IPS-18c (cell line): ENCODE data around the gene GAPDHS.

Experiments
- H3K4me3 ChIP-seq: 2 replicates; pipeline ENCODE4 v1.7.0; 2013; ENCODE audit warnings: low read depth, mild to moderate bottlenecking, low read length, moderate library complexity; ENCODE audit not compliant: insufficient read depth
- H3K9me3 ChIP-seq: one replicate; pipeline ENCODE4 v1.6.1; 2013; ENCODE audit warnings: mild to moderate bottlenecking, low read length, moderate library complexity; ENCODE audit not compliant: control insufficient read depth, insufficient read depth

Gene GAPDHS

DNA sequence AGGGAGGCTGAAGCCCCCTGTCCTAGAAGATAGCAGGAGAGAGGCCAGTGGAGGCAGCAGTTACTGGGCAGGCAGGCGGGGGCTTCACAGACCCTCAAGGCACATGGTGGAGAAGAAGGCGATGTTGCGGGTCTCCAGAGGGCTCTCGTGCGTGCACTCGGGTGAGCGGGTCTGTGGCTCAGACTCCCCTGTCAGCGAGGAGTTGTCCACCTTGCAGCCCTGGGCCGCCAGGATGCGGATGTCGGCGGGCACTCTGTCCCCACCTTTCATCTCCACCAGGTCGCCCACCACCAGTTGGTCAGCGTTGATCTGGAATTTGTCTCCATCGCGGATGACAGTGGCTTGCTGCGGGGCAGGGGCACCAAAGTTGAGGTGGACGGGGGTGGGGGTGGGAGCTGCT is 27.0 kb downstream of the GAPDHS start:
- no peak overlapping the region for H3K4me3 ChIP-seq
- no peaks in the 10 kb centered on the region for H3K9me3 ChIP-seq

DNA sequence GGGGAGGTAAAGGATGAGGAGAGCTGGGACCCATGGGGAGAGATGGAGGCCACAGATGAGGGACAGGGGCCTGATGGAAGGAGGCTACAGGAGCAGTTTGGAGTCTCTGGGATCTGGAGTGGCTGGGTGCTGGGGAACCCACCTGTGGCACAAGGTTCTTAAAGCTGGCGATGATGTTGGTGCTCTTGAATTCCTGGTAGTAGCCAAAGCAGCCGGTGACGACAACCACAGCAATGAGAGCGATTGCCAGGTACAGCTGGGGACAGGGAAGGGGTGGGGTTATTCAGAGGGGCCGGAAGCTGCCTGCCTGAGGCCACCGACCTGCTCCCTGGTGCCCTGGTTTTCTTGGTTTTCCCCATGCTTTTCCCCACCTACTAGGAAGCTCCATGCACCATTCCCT is 27.4 kb downstream of the GAPDHS start:
- Histone ChIP-seq H3K4me3 (no peak overlapping the region), H3K9me3 (no peaks in the 10 kb centered on the region)

DNA sequence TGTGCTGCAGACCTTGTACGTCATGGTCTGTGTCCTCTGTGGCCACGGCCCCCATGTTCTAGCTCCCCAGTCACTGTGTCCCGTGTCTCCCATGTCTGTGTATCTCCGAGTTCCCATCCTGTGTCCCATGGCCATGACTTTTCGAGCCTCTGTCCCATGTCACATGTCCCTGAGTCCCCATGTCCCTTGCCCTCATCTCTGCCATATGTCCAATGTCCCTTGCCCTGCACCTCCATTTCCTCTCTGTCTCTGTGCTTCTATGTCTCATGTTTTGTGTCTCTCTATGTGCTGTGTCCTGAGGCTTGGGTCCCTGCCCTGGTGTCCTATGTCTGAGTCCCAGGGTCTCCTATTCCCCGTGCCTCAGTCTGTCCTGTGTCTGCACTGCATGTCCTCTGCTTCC is 28.2 kb downstream of the GAPDHS start:
- no peak overlapping the region for H3K4me3 ChIP-seq
- no peaks in the 10 kb centered on the region for H3K9me3 ChIP-seq

DNA sequence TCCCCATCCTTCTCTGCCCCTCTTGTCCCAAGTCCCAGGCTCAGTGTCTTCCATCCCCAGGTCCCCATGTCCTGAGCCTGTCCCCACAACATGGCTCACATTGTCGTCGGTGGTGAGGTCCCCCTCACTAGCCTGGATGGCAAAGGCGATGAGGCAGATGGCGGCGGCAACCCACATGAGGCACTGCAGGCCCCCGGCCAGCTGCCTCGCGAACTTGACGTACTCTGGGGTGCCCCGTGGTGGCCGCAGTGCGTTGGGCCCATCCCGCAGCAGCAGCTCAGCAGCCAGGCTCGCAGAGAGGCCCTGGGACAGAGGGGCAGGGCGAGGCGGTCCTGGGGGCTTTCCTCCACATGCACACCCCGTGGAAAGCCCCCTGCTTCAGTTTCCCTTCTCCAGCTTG is 29.1 kb downstream of the GAPDHS start:
- no peak overlapping the region for H3K4me3 ChIP-seq
- H3K9me3 ChIP-seq, result no peaks in the 10 kb centered on the region

DNA sequence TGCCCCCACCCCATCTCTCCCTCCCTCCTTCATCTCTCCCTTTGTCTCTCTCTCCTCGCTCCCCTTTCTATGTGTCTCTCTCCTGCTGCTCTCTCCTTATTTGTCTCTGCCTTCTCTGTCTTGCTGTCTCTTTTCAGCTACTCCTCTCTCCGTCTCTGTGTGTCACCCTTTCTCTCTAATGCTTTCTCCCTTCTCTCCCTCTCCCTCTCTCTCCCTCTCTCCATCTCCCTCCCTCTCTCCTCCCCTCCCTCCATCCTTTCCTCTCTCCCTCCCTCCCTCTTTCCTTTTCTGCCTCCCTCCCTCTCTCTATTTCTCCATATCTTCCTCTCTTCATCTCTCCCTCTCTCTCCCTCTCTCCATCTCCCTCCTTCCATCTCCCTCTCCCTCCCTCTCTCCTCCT is 29.5 kb downstream of the GAPDHS start:
- no peaks in the 10 kb centered on the region for H3K9me3 ChIP-seq
- H3K4me3 ChIP-seq, result no peak overlapping the region

DNA sequence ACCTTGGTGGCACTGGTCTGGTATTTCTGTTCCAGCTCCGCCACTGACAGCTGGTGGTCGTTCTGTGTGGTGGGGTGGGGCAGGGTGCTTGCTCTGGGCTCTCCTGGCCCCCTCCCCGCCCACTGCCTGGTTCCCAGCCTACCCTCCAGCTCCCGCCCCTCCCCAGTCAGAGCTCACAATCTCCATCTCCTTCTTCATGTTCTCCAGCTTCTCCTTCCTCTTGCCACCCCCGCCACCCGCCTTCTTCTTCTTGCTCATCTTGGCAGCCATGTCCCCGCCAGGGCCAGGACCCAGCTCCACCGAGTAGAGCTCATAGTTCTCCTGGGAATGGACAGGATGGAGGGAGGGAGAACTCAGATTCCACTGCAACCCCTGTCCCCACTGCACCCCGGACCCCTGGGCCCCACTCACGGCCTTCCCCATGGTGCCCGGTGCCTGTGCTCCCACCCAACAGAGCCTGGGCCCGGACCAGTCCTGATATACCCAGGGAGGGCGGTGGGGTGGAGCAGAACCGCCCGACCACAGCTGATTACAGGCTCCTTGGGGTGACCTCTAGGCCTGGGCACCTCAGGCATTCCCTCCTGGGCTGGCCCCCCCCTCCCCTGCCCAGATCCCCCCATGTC is 30.1 kb downstream of the GAPDHS start, which contains the start of gene ATP4A:
TSS of gene ATP4A (minus strand) at position 452 of the 623 bp plus-strand sequence. CDS start at position 423, 29 bp downstream.
- Histone ChIP-seq H3K9me3 (no peaks in the 10 kb centered on the region), H3K4me3 (no peak within 1 kb of the TSS)

DNA sequence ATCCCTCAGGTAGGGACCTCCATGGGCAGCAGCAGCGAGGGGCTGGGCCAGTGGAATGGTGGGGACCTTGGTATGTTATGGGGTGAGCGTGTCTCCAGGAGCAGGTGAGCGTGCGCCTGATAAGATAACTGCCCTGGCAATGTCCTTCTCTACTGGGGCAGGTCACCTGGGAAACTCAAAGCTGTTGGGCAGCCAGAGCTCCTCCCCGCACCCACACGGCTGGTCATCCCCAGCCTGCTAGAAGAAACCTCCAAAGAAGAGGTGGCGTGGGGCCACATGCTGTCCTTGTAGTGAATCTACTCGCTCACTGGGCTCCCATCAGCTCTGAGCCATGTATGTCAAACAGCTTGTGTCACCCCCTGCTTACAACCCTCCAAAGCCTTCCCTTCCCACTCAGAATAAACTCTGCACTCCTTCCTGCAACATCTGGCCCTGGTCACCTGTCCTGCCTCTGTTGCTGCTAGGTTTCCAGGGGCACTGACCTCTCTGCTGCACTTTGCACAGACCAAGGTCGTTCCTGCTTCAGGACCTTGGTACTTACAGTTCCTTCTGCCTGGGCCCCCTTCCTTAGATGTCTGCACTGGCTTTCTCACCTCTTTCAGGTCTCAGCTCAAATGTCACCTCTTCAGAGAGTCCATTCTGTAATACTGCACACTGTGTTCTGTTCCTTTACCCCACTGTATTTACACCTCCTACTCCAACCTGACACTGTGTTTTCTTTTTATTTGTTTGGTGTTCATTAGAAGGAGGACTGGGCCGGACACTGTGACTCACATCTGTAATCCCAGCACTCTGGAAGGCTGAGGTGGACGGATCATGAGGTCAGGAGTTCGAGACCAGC is 32.0 kb downstream of the GAPDHS start:
- Histone ChIP-seq H3K9me3 (no peaks in the 10 kb centered on the region), H3K4me3 (no peak overlapping the region)

DNA sequence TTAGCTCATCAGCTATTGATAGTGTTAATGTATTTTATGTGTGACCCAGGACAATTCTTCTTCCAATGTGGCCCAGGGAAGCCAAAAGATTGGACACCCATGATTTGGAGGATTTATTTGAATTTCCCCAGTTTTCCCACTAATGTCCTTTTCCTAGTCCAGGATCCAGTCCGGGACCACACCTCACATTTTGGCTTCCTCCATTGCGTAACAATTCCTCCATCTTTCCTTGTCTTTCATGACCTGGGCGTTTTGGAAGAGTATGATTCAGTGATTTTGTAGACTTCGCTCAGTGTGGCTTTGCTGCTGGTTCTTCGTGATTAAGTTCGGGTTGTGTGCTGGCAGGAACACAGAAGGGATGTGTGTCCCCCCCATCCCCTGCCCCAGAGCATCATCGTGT is 33.5 kb downstream of the GAPDHS start:
- no peak overlapping the region for H3K4me3 ChIP-seq

DNA sequence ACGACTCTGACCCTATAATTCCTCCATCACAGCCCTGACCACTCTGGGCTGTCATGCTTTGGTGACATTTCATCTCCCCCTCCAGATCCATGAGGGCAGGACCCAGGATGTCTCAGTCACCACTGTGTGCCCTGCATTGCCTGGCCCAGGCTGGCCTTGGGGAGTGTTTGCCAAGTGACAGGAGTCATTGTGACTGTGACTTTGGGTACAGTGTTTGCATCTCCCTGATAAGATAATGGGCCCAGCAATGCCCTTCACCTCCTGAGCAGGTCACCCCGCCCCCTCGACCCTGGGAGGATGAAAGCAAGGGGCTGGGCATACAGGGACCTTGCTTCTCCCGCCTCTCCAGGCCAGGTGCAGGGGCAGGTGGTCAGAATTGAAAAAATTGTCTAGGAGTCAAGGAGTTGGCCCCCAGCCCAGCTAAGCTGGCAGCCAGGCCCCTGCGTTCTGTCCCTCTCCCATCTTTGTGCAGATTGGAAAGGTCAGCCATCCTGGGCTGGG is 36.1 kb downstream of the GAPDHS start:
- Histone ChIP-seq H3K4me3 (no peak overlapping the region), H3K9me3 (no peaks in the 10 kb centered on the region)

More for the DNA sequence above, 33.5 kb downstream of the GAPDHS start:
- no peaks in the 10 kb centered on the region for H3K9me3 ChIP-seq

DNA sequence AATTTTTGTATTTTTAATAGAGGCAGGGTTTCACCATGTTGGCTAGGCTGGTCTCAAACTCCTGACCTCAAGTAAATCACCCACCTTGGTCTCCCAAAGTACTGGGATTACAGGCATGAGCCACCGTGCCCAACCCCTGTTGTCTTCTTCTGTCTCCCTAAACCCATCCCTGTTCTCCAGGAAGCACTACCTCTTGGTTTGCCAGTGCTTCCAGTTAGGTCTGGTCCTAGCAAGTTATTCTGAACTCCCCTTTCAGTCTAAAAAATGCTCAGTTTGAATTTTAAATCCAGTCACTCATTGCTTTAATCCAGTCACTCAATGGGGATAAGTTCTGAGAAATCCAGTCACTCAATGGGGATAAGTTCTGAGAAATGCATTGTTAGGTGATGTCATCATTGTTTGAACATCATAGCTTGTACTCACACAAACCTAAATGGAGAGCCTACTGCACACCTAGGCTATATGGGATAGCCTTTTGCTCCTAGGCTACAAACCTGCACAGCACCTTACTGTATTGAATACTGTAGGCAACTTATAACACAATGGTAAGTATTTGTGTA is 38.2 kb downstream of the GAPDHS start:
- Histone ChIP-seq H3K9me3 (peaks cover 1% of the 10 kb centered on the region), H3K4me3 (no peak overlapping the region)

DNA sequence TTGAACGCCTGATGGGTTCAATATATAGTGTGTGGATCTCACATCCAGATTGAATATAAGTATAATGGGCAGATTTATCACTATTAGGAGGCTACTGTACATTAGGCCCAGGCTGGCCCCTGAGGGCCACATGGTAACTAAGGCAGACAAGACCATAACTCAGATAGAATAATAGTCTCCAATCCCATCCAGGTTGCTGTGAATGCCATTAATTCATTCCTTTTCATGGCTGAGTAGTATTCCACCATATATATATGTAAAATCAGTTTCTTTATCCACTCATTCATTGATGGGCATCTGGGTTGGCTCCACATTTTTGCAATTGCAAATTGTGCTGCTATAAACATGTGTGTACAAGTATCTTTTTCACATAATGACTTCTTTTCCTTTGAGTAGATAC is 44.7 kb downstream of the GAPDHS start:
- H3K9me3 ChIP-seq, result peaks cover 4% of the 10 kb centered on the region
- H3K4me3 ChIP-seq, result no peak overlapping the region

DNA sequence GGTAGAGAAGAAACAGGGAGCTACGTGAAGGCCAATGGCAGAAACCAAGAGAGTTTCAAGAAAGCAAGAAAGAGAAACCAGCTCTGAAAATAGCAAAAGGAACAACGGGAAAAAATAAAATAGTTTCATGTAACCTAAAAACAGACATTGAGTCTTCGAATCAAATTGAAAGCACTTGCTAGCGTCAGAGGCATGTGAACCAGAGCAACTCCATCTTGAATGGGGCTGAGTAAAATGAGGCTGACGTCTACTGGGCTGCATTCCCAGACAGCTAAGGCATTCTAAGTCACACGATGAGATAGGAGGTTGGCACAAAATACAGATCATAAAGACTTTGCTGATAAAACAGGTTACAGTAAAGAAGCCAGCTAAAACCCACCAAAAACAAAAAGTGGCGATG is 45.5 kb downstream of the GAPDHS start:
- Histone ChIP-seq H3K4me3 (no peak overlapping the region), H3K9me3 (peaks cover 4% of the 10 kb centered on the region)

DNA sequence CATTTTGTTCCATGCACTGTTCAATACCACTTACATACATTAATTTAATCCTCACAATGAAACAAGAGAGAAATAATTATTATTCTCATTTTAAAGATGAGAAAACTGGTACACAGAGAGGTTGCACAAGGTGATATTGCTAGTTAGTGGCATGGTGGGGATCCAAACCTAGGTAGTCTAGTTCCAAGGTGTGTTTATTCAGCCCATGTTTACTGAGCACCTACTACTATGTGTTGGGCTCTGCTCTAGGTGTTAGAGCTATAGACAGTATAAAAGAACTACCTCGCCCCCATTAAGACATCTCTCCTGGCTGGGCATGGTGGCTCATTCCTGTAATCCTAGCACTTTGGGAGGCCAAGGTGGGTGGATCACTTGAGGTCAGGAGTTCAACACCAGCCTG is 49.5 kb downstream of the GAPDHS start:
- Histone ChIP-seq H3K9me3 (peaks cover 2% of the 10 kb centered on the region), H3K4me3 (no peak overlapping the region)

DNA sequence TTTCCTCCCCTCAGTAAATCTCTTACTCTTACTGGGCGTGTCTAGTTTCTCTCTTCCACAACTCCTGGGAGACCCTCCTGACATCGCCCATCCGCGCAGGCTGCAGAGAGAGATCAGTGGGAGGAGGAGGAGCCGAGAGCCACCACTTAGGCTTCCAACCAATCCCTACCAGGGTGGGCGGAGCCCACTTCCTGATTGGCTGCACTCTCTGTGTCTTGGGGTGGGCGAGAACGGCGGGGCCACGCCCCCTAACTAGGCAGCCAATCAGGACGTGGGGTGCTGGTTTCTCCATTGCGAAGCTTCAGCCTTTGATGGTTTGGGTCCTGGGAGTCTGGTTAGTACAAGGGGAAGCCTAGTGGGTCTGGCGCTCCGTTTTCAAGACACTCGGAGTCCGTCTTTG is 52.6 kb downstream of the GAPDHS start, which contains the start of gene PMIS2:
TSS of gene PMIS2 (plus strand) at position 326 of the 400 bp plus-strand sequence. CDS start 87 bp downstream, outside the sequence.
- peaks cover 2% of the 10 kb centered on the region for H3K9me3 ChIP-seq
- no peak within 1 kb of the TSS for H3K4me3 ChIP-seq

DNA sequence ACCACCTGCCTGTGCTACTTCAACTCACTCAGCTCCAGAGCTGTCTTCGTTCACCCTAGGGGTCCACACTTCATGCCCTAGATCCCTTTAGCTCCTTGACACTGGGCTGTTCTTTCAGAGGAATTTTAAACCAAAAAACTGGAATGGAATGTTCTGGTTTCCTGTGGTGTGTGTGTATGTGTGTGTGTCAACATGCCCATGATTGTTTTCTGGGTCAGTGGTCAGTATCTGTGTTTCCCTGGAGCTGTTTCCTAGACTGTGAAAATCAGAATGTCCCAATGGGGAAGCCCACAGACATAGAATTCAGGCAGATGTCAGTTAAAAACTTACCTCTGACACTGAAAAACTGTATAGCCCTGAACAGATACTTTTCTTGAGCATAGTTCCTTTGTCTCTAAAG is 54.1 kb downstream of the GAPDHS start:
- Histone ChIP-seq H3K9me3 (peaks cover 2% of the 10 kb centered on the region), H3K4me3 (no peak overlapping the region)

DNA sequence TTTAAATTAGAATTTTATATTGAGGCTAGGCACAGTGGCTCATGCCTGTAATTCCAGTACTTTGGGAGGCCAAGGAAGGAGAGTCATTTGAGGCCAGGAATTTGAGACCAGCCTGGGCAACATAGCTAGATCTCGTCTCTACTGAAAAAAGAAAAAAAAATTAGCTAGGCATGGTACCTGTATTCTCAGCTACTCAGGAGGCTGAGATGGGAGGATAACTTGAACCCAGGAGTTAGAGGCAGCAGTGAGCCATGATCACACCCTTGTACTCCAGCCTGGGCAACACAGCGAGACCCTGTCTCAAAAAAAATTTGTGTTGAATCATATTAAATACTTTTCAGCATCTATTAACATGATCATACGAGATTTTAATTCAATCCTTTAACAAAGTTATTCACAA is 57.6 kb downstream of the GAPDHS start:
- no peak overlapping the region for H3K4me3 ChIP-seq

DNA sequence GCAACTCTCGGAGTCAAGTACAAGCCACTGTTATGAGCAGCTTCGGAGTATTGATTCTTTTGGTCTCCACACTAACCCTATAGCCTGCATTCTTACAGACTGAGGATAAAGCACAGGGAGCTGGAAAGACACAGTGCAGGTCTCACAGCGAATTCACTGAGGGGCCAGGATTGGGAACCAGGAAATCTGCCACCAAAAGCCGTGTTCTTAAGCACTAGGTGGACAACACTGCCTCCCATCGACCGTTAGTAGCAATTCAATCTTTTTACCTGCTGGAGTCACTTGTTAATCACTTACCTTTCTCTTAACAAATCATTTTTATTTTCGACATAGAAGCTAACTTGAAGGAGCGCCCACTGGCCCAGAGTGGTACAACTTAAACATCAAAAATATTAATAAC is 59.0 kb downstream of the GAPDHS start:
- Histone ChIP-seq H3K4me3 (no peak overlapping the region), H3K9me3 (no peaks in the 10 kb centered on the region)

More for the DNA sequence above, 57.6 kb downstream of the GAPDHS start:
- H3K9me3 ChIP-seq, result peaks cover 2% of the 10 kb centered on the region
